Measurements from ENCODE around the gene TBL1Y. TPM values are rescaled to one million over a fixed set of nuclear protein-coding genes. Genes with fewer than 3 reads are reported as not detected.

Gene TBL1Y
- total RNA-seq, 1 donor, result not detected

GRCh38 chrY:6911253-6911881 lies 870 bp downstream of the TBL1Y start, which contains the start of gene AMELY:
Gene AMELY, minus strand, starts transcription at chrY:6911752. Its CDS starts 39,144 bp downstream, at chrY:6872608.
- DNase-seq (ENCODE audit: insufficient read length, low spot score, missing footprints), result no peak
- Histone ChIP-seq H3K36me3 (ENCODE audit: insufficient read depth, low read length) (no peaks in the 10 kb centered on the region), H3K4me1 (ENCODE audit: insufficient read depth, low read length) (no peaks in the 10 kb centered on the region)

GRCh38 chrY:6913362-6913761 lies 2.9 kb downstream of the TBL1Y start:
- no peak for DNase-seq (ENCODE audit: insufficient read length, low spot score, missing footprints)
- Histone ChIP-seq H2AFZ (ENCODE audit: low read length) (no peak overlapping the region), H3K27me3 (ENCODE audit: insufficient read depth, low read length) (no peaks in the 10 kb centered on the region), H4K20me1 (ENCODE audit: insufficient read depth, low read length) (no peaks in the 10 kb centered on the region), H3K79me2 (ENCODE audit: insufficient read depth, low read length) (no peaks in the 10 kb centered on the region), H3K36me3 (ENCODE audit: insufficient read depth, low read length) (no peaks in the 10 kb centered on the region), H3K27ac (ENCODE audit: low read depth, low read length) (no peak overlapping the region), H3K4me2 (ENCODE audit: insufficient read depth, low read length) (no peak overlapping the region), H3K4me1 (ENCODE audit: insufficient read depth, low read length) (no peaks in the 10 kb centered on the region), H3K4me3 (ENCODE audit: insufficient read depth, low read length) (no peak overlapping the region), H3K9me3 (ENCODE audit: low read depth, low read length) (no peaks in the 10 kb centered on the region)
- TF ChIP-seq CTCF (IDR thresholded peaks at IDR 0.05; ENCODE audit: extremely low read depth, low read depth, low read length), result no peak

More at GRCh38 chrY:6911253-6911881, 870 bp downstream of the TBL1Y start, which contains the start of gene AMELY:
- H3K4me3 ChIP-seq (ENCODE audit: insufficient read depth, low read length), result no peak within 1 kb of the TSS
- no peaks in the 10 kb centered on the region for H4K20me1 ChIP-seq (ENCODE audit: insufficient read depth, low read length)
- H3K9me3 ChIP-seq (ENCODE audit: low read depth, low read length), result no peaks in the 10 kb centered on the region
- no peak within 1 kb of the TSS for H3K27ac ChIP-seq (ENCODE audit: low read depth, low read length)
- H3K27me3 ChIP-seq (ENCODE audit: insufficient read depth, low read length), result no peaks in the 10 kb centered on the region
- H2AFZ ChIP-seq (ENCODE audit: low read length), result no peak within 1 kb of the TSS
- no peaks in the 10 kb centered on the region for H3K79me2 ChIP-seq (ENCODE audit: insufficient read depth, low read length)
- TF ChIP-seq CTCF (IDR thresholded peaks at IDR 0.05; ENCODE audit: extremely low read depth, low read depth, low read length), result no peak
- H3K4me2 ChIP-seq (ENCODE audit: insufficient read depth, low read length), result no peak within 1 kb of the TSS

- no peak for DNase-seq (ENCODE audit: insufficient read length, low spot score, missing footprints)
- no peak for TF ChIP-seq CTCF (IDR thresholded peaks at IDR 0.05; ENCODE audit: extremely low read depth, low read depth, low read length)
- Histone ChIP-seq H3K27ac (ENCODE audit: low read depth, low read length) (no peak overlapping the region), H4K20me1 (ENCODE audit: insufficient read depth, low read length) (no peaks in the 10 kb centered on the region), H3K27me3 (ENCODE audit: insufficient read depth, low read length) (no peaks in the 10 kb centered on the region), H3K4me2 (ENCODE audit: insufficient read depth, low read length) (no peak overlapping the region), H3K4me1 (ENCODE audit: insufficient read depth, low read length) (no peaks in the 10 kb centered on the region), H3K4me3 (ENCODE audit: insufficient read depth, low read length) (no peak overlapping the region), H3K79me2 (ENCODE audit: insufficient read depth, low read length) (no peaks in the 10 kb centered on the region), H3K36me3 (ENCODE audit: insufficient read depth, low read length) (no peaks in the 10 kb centered on the region), H2AFZ (ENCODE audit: low read length) (no peak overlapping the region), H3K9me3 (ENCODE audit: low read depth, low read length) (no peaks in the 10 kb centered on the region)
These were observed 10.6 kb downstream of the TBL1Y start for GRCh38 chrY:6921061-6921460.

- Histone ChIP-seq H2AFZ (ENCODE audit: low read length) (no peak overlapping the region), H3K36me3 (ENCODE audit: insufficient read depth, low read length) (no peaks in the 10 kb centered on the region), H3K4me1 (ENCODE audit: insufficient read depth, low read length) (no peaks in the 10 kb centered on the region), H3K9me3 (ENCODE audit: low read depth, low read length) (no peaks in the 10 kb centered on the region), H3K4me3 (ENCODE audit: insufficient read depth, low read length) (no peak overlapping the region), H3K27me3 (ENCODE audit: insufficient read depth, low read length) (no peaks in the 10 kb centered on the region), H3K4me2 (ENCODE audit: insufficient read depth, low read length) (no peak overlapping the region), H3K79me2 (ENCODE audit: insufficient read depth, low read length) (no peaks in the 10 kb centered on the region), H4K20me1 (ENCODE audit: insufficient read depth, low read length) (no peaks in the 10 kb centered on the region), H3K27ac (ENCODE audit: low read depth, low read length) (no peak overlapping the region)
- no peak for DNase-seq (ENCODE audit: insufficient read length, low spot score, missing footprints)
- TF ChIP-seq CTCF (IDR thresholded peaks at IDR 0.05; ENCODE audit: extremely low read depth, low read depth, low read length), result no peak
These were observed 17.8 kb downstream of the TBL1Y start for GRCh38 chrY:6928265-6928664.

All from osteoblast (primary cell).